ENCODE results near the gene SCRN3.
A peak's percentile ranks its signal among the peaks of the same experiment; 100 is the strongest.
"Not testable (repeated sequence)": the region's sequence is repeated elsewhere in the genome, so short reads cannot be mapped to it uniquely, and the experiment has no call there.

SCRN3 gene

DNA sequence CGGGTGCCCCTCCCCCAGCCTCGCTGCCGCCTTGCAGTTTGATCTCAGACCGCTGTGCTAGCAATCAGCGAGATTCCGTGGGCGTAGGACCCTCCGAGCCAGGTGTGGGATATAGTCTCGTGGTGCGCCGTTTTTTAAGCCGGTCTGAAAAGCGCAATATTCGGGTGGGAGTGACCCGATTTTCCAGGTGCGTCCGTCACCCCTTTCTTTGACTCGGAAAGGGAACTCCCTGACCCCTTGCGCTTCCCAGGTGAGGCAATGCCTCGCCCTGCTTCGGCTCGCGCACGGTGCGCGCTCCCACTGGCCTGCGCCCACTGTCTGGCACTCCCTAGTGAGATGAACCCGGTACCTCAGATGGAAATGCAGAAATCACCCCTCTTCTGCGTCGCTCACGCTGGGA, 14.5 kb downstream of the SCRN3 start:
- not testable (repeated sequence) for DNase-seq (ENCODE audit: low spot score)

DNA sequence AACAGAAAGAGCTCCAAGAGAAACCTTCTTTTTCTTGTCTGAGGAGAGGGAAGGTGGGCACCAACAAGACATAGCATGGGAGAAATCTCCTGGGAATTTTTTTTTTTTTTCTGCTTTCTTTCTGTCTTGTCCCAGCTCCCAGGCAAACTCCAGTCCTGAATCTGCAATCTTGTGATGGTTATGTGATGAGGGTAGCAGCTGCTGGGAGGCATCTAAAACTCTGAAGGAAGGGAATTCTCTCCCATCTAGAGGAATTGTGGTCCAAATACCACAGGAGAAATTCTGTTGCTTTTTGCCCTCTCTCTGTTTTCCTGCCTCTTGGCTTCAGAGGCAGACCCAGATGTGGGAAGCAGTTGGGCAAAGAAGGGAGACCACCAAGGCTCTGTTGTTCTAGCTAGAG, 16.7 kb downstream of the SCRN3 start:
- DNase-seq (ENCODE audit: low spot score) = no peak

DNA sequence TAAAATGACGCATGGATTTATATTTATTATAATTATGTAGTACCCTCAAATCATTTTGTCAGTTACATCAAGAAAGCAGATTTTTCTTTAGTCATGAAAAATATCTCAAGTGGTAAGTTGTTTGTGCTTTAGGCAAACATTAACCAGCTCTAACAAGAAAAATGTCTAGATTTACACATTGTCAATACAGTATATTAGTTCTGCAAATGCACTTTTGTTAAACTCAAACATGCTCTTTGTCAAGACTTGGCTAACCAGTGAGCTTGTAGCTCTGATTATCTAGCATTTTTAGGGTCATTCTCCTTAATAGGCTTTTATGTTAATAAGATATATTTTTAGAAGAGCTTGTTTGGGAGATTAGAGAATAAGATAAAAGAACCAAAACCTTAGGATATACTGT, 32.7 kb downstream of the SCRN3 start:
- peak; percentile 37 for DNase-seq (ENCODE audit: low spot score)

DNA sequence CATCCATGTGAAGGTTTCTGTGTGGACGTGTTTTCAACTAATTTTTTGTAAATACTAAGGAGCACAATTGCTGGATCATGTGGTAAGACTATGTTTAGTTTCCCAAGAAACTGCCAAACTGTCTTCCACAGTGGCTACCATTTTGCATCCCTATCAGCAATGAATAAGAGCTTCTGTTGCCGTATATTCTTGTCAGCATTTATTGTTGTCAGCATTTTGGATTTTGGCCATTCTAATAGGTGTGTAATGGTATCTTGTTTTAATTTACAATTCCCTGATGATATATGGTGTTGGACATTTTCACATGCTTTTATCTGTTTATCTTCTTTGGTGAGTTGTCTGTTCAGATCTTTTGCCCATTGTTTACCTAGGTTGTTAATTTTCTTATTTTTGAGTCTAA, 34.5 kb downstream of the SCRN3 start:
- DNase-seq (ENCODE audit: low spot score) = no peak

DNA sequence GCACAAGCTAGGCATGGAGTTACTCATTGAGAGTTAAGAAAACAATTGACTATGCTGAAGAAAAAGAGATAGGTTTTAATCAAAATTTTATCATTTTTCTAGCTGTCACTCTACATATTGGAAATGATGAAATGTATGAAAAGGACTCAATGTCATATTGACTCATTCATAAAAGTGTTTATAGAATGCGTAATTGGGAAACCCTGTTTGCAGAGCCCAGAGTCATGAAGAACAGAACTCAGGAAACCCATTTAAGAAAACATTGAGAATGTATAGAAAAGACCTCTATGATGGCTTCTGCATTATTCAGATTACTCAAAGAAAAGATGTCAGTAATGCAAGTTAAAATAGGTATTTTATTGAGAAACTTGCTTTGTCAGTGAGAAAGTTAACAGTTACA, 36.4 kb downstream of the SCRN3 start:
- no peak for DNase-seq (ENCODE audit: low spot score)

DNA sequence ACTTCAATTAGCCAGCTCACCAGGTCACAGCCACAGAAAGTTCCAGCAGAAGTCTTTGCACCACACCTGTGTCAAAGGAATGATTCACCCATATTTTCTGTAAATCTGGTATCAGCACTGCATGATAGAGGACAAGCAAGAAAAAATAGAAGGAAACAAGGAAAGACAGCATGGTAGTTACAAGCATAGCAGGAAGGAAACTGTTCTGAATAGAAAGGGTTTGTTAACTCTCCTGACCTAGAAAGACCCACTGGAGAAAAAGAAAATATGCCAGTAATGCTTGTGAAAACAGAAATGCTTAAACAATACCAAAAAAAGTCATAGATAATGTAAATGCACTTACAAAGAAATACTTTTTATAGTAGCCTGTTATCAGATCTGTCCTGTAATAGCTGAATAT, 40.8 kb downstream of the SCRN3 start:
- no peak for DNase-seq (ENCODE audit: low spot score)

DNA sequence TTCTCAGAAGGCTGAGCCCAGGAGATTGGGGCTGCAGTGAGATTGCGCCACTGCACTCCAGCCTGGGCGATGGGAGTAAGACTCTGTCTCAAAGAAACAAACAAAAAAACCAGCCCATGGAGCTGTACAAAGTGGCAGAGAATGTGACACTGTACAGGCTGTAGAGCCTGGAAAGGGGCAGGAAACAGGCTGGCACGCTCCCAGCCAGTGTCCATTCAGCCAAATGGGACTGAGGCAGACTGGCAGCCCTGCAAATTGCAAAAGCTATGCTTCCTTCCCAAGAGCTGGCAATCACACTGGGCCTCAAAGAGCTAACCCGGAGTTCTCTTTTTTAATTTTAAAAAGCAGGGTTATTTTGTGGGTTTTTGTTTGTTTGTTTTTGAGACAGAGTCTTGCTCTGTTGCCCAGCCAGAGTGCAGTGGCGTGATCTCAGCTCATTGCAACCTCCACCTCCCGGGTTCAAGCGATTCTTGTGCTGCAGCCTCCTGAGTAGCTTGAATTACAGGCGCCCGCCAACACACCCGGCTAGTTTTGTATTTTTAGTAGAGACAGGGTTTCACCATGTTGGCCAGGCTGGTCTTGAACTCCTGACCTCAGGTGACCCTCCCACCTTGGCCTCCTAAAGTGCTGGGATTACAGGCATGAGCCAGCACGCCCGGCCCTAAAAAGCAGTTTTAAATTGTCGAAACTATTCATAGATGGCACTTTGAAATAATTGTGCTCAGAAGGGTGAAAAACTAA, 42.8 kb downstream of the SCRN3 start:
- DNase-seq (ENCODE audit: low spot score) = no peak

DNA sequence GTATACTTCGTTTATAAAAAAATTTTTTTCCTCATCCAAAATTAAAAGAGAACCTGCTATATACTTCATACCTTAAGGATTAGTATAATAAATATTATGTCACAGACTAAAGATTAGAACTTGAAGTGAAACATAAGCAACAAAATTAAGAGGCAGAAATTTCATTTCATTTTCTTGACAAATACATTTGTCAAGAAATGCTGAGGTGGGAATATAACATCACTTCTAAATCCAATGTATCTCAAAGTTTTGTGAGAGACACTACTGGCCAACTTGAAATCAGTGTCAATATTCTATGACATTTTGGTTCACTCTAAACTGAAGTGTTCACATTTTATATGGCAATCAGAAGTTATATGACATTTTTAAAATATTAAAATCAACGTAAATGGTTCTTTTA, 43.8 kb downstream of the SCRN3 start:
- no peak for DNase-seq (ENCODE audit: low spot score)

DNA sequence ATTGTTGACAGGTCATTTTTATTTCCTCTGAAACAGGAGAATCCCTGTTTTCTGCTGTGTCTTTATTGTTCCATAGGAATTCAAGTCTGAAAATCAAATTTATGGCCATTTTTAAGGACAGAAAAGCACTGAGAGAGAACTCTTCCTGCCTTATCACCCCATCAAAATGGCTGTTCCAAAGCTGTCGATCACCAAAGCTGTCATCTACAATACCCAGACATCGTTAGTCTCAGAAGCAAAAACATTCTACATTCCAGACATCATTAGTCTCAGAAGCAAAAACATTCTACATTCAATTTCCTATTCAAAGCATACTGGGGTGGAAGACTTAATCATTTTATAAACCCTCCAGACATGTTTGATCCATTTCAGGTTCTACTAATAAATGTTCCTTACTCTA, 44.4 kb downstream of the SCRN3 start:
- no peak for DNase-seq (ENCODE audit: low spot score)

DNA sequence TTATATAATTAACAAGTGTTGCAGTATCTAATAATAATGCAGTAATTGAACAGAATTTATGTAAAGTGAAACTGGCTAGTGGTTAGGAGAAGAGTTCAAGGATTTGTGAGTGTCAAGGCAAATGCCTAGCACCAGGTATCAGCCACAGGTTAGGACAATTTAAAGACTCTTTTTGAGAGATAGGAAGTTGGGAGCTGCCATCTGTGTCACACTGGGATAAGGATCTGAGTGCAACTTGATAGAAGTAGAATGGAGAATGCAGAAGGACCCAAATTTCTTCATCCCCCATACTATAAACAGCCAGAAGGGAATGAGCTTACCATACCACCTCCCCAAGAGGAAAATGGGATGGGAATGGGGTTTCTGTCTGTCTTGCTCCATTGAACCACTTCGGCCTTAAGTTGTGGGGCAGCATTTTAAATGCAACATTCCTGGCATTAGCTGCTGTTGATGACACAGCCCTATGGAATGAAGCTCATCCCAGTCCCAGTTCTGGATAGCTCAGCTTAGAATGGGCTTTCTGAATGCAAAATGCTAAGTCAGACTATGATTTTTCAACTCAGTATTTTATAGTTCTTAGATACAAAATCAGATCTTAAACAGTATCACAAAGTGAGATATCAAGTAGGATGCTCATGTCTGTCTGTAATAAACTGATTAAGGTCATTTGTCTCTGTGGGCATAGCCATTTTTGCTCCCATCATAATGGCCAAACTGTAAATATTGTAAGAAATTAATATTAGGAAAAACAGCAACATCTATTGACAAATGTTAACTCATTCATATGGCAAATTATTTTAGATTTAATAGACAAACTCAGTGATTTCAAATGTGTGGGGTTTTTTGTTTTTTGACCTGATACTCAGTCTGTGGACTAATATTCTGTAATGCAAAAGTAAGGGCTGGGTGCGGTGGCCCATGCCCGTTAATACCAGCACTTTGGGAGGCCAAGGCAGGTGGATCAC, 47.3 kb downstream of the SCRN3 start:
- no peak for DNase-seq (ENCODE audit: low spot score)

DNA sequence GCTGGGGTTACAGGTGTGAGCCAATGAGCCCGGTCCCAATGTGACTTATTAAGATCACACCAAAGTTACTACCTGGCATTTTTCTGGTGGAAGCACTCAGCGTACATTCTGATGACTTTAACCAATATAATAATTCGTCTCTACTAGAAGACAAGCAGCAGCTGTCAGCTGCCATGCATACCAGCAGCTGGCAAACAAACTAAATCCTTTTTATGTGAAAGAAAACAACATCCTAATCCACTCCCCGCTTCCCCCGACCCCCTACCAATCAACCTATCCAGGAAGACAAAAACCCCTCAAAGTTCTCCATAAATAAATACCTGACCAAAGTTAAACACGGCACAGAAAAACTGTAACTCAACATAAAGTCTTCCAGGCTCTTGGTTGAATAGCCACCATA, 49.2 kb downstream of the SCRN3 start:
- DNase-seq (ENCODE audit: low spot score) = no peak

DNA sequence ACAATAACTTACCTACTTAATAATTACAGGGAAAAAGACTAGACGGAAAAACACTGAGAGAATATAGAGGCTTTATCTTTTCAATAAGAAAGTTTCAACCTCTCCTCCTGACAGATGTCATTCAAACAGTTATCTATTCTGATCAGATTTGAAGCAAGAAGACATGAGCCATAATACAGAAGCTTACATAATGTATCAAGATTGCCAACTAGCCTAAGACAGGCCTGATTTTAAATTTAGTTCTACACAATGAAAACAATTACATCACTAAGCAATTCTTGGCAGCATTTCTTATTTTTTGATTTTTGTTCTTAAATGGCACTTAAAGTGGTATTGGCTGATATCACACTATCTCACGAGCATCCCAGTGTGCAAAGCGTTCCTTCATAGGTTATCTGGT, 49.7 kb downstream of the SCRN3 start:
- DNase-seq (ENCODE audit: low spot score) = no peak

DNA sequence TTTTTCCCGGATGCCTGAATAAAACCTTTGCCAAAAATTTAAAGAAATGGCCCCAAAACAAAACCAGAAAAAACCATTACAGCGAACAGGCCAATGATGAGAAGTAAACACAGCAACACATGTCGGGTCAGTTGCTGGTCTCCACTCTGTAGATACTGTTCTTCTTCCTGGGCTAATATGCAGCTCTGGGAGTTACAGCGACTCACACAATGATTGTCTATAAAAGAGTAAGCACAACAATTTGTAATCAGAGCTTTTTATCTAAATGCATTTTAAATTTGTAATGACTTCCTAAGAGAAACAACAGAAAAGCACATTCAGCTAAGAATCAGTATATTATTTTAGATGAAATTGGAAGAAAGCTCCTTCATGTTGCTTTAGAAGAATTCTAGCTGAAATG, 51.0 kb downstream of the SCRN3 start:
- DNase-seq (ENCODE audit: low spot score) = no peak

DNA sequence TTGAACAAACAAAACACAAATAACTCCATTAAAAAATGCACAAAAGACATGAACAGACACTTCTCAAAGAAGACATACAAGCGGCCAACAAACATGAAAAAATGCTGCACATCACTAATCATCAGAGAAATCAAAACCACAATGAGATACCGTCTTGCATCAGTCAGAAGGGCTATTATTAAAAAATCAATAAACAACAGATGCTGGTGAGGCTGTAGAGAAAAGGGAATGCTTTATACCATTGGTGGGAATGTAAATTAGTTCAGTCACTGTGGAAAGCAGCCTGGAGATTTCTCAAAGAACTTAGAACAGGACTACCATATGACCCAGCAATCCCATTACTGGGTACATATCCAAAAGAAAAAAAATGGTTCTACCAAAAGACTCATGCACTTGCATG, 53.5 kb downstream of the SCRN3 start:
- no peak for DNase-seq (ENCODE audit: low spot score)

DNA sequence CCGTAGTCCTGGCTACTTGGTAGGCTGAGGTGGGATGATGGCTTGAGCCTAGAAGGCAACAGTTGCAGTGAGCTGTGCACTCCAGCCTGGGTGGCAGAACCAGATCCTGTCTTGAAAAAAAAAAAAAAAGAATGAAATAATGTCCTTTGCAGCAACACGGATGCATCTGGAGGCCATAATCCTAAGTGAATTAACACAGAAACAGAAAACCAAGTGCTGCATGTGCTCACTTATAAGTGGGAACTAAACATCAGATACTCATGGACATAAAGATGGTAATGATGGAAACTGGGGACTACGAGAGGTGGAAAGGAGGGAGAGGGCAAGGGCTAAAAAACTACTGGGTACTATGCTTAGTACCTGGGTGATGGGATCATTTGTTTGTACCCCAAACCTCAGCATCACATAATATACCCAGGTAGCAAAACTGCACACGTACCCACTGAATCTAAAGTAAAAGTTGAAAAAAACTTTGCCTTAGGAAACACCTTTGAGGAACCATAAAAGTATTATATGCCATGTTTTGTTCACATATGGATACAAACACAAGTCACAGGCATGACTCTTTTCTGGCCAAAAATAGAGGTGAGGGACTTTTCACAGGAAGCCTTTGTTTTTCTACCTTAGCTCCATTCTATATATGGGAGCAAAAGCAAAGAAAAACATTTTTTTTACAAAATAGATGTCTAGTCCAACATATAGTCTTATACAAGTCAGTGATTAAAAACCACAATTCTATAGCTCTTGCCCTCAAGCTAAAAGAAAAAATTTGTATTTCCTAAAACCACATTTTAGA, 54.7 kb downstream of the SCRN3 start:
- DNase-seq (ENCODE audit: low spot score) = no peak

DNA sequence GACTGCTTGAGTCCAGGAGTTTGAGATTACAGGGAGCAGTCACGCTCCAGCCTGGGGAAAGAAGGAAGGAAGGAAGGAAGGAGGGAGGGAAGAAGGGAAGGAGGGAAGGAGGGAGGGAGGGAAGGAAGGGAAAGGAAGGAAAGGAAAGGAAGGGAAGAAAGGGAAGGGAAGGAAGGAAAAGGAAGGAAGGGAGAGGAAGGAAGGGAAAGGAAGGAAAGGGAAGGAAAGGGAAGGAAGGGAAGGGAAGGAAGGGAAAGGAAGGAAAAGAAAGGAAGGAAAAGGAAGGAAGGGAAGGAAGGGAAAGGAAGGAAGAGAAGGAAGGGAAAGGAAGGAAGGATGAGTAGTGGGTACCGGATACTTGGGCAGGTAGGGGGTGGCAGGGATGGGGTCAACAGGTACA, 59.0 kb downstream of the SCRN3 start:
- no peak for DNase-seq (ENCODE audit: low spot score)

DNA sequence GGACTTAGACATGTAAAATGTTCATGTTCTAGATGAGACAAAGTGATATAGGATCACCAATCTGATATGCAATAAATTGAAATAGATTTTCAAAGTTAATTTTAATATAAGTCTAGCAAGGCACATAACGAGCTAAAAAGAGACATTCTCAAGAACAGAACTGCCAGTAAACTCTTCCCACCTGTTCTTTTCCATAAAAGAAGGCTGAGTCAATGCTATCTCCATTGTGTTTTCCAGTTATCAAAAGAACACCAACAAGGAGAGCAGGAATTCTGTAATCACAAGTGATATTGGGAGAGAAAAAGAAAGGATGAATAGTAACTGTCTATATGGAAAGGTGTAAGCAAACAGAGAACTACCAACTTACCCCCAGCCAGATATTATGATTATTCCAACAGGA, 65.7 kb downstream of the SCRN3 start:
- DNase-seq (ENCODE audit: low spot score) = no peak

DNA sequence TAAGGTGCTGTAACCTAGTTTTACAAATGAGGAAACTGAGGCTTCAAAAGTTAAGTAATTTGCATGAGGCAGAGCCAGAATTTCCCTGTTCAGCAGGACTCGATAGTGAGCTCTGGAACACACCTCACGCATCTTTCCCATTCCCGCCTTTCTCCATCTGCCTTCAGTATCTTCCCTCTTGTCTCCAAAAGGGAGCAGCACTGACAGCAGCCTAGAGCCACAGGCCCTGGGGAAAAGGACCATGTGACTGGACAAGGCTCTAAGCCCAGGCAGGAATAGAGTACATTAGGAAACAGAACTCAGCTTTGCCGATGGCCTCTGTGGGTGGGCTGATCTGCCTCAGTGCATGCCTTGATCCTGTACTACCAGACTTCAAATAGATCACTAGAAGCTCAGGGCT, 69.8 kb downstream of the SCRN3 start:
- DNase-seq (ENCODE audit: low spot score) = no peak

DNA sequence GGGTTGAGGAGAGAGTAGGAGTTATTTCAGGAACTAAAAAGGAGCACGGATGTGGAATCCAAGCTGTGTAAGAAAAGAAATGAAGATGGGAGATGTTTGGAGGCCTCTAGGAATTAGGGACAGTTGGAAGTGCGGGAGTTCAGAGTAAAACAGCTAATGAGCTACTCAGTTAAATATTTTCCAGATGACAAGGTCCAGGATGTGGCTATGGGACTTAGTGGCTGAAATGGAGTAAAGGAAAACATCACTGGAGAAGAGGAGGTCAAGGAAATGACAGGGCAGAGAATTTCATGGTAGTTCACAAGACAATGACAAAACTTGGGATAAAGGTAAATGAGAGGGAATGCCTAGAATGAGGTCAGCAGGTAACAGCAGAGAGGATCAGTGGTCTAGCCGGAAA, 78.3 kb downstream of the SCRN3 start:
- no peak for DNase-seq (ENCODE audit: low spot score)

DNA sequence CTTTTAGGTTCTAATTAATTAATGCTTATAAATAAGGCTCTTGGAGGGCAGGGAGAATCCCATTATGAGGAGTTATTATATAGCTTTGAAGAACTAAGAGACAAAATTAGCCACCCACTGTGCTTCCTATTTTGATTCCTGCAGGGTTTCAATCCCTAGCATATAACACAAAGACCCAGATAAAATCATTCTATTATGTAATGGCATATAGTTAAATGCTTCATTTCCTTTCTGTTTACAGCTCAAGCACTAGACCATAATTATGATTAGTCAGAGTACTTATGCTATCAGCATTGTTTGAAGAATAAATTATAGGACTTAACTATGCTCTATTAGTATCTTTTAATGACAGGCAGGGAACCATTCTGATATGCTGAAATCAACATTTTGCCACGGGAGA, 82.2 kb downstream of the SCRN3 start:
- no peak for DNase-seq (ENCODE audit: low spot score)
